ENCODE results near the gene AIFM2. TPM values are rescaled to one million over a fixed set of nuclear protein-coding genes. Genes with fewer than 3 reads are reported as not detected.

The AIFM2 gene
- total RNA-seq, 1 donor from 2014 or later, result 2.3 TPM

DNA sequence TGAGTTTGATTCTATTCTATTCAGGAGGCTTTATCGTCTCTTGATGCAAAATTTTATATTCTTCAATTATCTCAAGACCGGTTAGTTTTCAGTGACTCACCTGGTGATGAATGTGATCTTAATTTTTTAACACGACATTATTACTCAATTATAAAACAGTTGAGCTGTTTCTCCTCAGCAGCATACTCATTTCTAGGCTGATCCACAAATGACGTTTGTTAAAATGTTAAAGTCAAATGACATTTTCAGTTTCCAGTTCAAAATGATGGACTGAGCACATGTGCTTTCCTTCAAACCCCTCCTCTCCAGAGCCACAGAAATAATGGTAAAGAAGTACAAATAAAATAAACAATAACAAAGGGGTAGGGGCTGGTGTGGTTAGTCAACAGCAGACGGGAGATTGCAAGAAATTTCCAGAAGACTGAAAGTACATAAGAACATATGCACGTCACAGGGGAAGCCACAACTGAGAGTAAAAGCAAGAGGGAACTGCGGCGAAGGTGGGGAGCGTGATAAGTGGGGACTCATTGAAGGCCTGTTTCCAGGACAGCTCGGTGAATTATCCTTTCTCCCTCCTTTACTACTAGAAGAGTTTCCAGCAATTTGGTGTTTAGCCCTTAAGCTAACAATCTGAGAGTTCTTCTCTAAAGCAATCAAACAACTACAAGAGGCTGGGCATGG, 69.1 kb downstream of the AIFM2 start:
- DNase-seq (ENCODE audit: extremely low read depth, low read depth, low spot score), result no peak

Other genes with a start within 250 kb of the AIFM2 start
- 5.8 and 7.3 TPM in 2 replicates for gene MACROH2A2, start 80.0 kb downstream of the AIFM2 start, total RNA-seq
- gene TYSND1, start 13.9 kb upstream of the AIFM2 start, total RNA-seq, result 9.7 and 10.1 TPM in 2 replicates
- 68.7 and 83.9 TPM in 2 replicates for gene SAR1A, start 37.7 kb upstream of the AIFM2 start, total RNA-seq
- 93.2 and 93.6 TPM in 2 replicates for gene PPA1, start 100.6 kb upstream of the AIFM2 start, total RNA-seq
- not detected in 2 replicates for gene NPFFR1, start 151.2 kb upstream of the AIFM2 start, total RNA-seq
- 18.3 and 29.2 TPM in 2 replicates for gene LRRC20, start 249.8 kb upstream of the AIFM2 start, total RNA-seq